H9 (cell line): ENCODE results near the gene MICOS13. TPM values are rescaled to one million over a fixed set of nuclear protein-coding genes. Genes with fewer than 3 reads are reported as not detected.

ENCODE experiments used
- DNase-seq: peaks from one replicate; pipeline ENCODE4 v3.0.0-alpha.2; 2017
- H2AFZ ChIP-seq: one replicate; pipeline ENCODE4 v1.6.1; 2013; ENCODE audit warnings: mild to moderate bottlenecking, low read length, control low read depth, moderate library complexity
- H2AK5ac ChIP-seq: 2 replicates; pipeline ENCODE4 v1.6.1; 2013; ENCODE audit warnings: low read length, control low read depth, mixed read lengths; ENCODE audit not compliant: insufficient read length
- H2BK120ac ChIP-seq: one replicate; pipeline ENCODE4 v1.6.1; 2013; ENCODE audit warnings: low read depth, mild to moderate bottlenecking, low read length, control low read depth, inconsistent platforms; ENCODE audit not compliant: poor library complexity, severe bottlenecking
- H2BK12ac ChIP-seq: 2 replicates; pipeline ENCODE4 v1.6.1; 2013; ENCODE audit warnings: low read length, control low read depth, mixed read lengths, low read depth; ENCODE audit not compliant: insufficient read length
- H2BK15ac ChIP-seq: 2 replicates; pipeline ENCODE4 v1.6.1; 2013; ENCODE audit warnings: low read depth, low read length, control low read depth
- H2BK20ac ChIP-seq: one replicate; pipeline ENCODE4 v1.6.1; 2013; ENCODE audit warnings: low read depth, mild to moderate bottlenecking, low read length, control low read depth, inconsistent platforms; ENCODE audit not compliant: poor library complexity, severe bottlenecking
- H2BK5ac ChIP-seq: 2 replicates; pipeline ENCODE4 v1.6.1; 2013; ENCODE audit warnings: low read length, control low read depth, mixed read lengths; ENCODE audit not compliant: insufficient read length
- H3K14ac ChIP-seq: 2 replicates; pipeline ENCODE4 v1.6.1; 2013; ENCODE audit warnings: low read length, control low read depth; ENCODE audit not compliant: insufficient read depth
- H3K18ac ChIP-seq: 2 replicates; pipeline ENCODE4 v1.6.1; 2013; ENCODE audit warnings: low read depth, mild to moderate bottlenecking, mixed read lengths, low read length, control low read depth; ENCODE audit not compliant: insufficient read length
- H3K23ac ChIP-seq: 2 replicates; pipeline ENCODE4 v1.6.1; 2013; ENCODE audit warnings: low read length, control low read depth, mixed read lengths, low read depth; ENCODE audit not compliant: insufficient read length
- H3K23me2 ChIP-seq: 2 replicates; pipeline ENCODE4 v1.6.1; 2013; ENCODE audit warnings: low read depth, mild to moderate bottlenecking, mixed read lengths, low read length, control low read depth; ENCODE audit not compliant: insufficient read length, poor library complexity, severe bottlenecking
- H3K27ac ChIP-seq: 2 replicates; pipeline ENCODE4 v1.5.1; 2013; ENCODE audit warnings: low read length, control low read depth, mixed read lengths, low read depth; ENCODE audit not compliant: insufficient read length
- H3K27me3 ChIP-seq: 2 replicates; pipeline ENCODE4 v1.6.1; 2013; ENCODE audit warnings: low read length, control low read depth, inconsistent platforms; ENCODE audit not compliant: insufficient read depth
- H3K4ac ChIP-seq: 2 replicates; pipeline ENCODE4 v1.6.1; 2013; ENCODE audit warnings: low read depth, mild to moderate bottlenecking, control low read depth, inconsistent platforms, low read length, moderate library complexity
- H3K4me1 ChIP-seq: 2 replicates; pipeline ENCODE4 v1.6.1; 2013; ENCODE audit warnings: low read length, control low read depth, inconsistent platforms; ENCODE audit not compliant: insufficient read depth
- H3K4me2 ChIP-seq: 2 replicates; pipeline ENCODE4 v1.6.1; 2013; ENCODE audit warnings: low read length, control low read depth, mixed read lengths; ENCODE audit not compliant: insufficient read length, insufficient read depth
- H3K56ac ChIP-seq: 2 replicates; pipeline ENCODE4 v1.6.1; 2013; ENCODE audit warnings: low read depth, mild to moderate bottlenecking, mixed read lengths, low read length, control low read depth; ENCODE audit not compliant: insufficient read length
- H3K79me1 ChIP-seq: 2 replicates; pipeline ENCODE4 v1.6.1; 2013; ENCODE audit warnings: low read depth, mild to moderate bottlenecking, moderate library complexity, low read length, control low read depth, inconsistent platforms; ENCODE audit not compliant: insufficient read depth, poor library complexity, severe bottlenecking
- H3K79me2 ChIP-seq: 2 replicates; pipeline ENCODE4 v1.6.1; 2013; ENCODE audit warnings: low read length, control low read depth, inconsistent platforms; ENCODE audit not compliant: insufficient read depth
- H3K9ac ChIP-seq: 2 replicates; pipeline ENCODE4 v1.6.1; 2013; ENCODE audit warnings: low read length, control low read depth, mixed read lengths; ENCODE audit not compliant: insufficient read length; ENCODE audit errors: extremely low read depth
- H3K9me3 ChIP-seq: one replicate; pipeline ENCODE4 v1.6.1; 2013; ENCODE audit warnings: low read depth, low read length, inconsistent platforms; ENCODE audit not compliant: control insufficient read depth
- H3T11ph ChIP-seq: one replicate; pipeline ENCODE4 v1.6.1; 2013; ENCODE audit warnings: mild to moderate bottlenecking, low read length, control low read depth, inconsistent platforms
- H4K20me1 ChIP-seq: one replicate; pipeline ENCODE4 v1.6.1; 2013; ENCODE audit not compliant: control insufficient read depth, insufficient read length, insufficient read depth
- H4K5ac ChIP-seq: 2 replicates; pipeline ENCODE4 v1.6.1; 2013; ENCODE audit warnings: low read depth, mild to moderate bottlenecking, mixed read lengths, low read length, control low read depth; ENCODE audit not compliant: insufficient read length
- H4K8ac ChIP-seq: replicated peaks from 2 replicates; pipeline ENCODE4 v1.6.1; 2013; ENCODE audit warnings: low read length, control low read depth, mixed read lengths, low read depth; ENCODE audit not compliant: insufficient read length
- H4K91ac ChIP-seq: 2 replicates; pipeline ENCODE4 v1.6.1; 2013; ENCODE audit warnings: low read depth, mild to moderate bottlenecking, moderate library complexity, mixed read lengths, low read length, control low read depth; ENCODE audit not compliant: insufficient read length
- H3K27ac Mint-ChIP-seq, 3 experiments: 2 replicates in 2 of 3; 3 replicates in 1 of 3; pipeline ENCODE4 v1.8.0; 2020 to 2021; ENCODE audit warnings: mixed read lengths in 3 of 3, mild to moderate bottlenecking in 1 of 3, moderate library complexity in 1 of 3
- H3K27me3 Mint-ChIP-seq: 2 replicates; pipeline ENCODE4 v1.8.0; 2021; ENCODE audit warnings: low read depth, mild to moderate bottlenecking, moderate library complexity, mixed read lengths
- H3K36me3 Mint-ChIP-seq, 3 experiments: 2 replicates in 2 of 3; 3 replicates in 1 of 3; pipeline ENCODE4 v1.8.0; 2020 to 2021; ENCODE audit warnings: low read depth in 3 of 3, mixed read lengths in 3 of 3; ENCODE audit not compliant: insufficient read depth in 1 of 3
- H3K4me1 Mint-ChIP-seq, 2 experiments: 2 replicates each; pipeline ENCODE4 v1.8.0; 2020; ENCODE audit warnings: mixed read lengths in 2 of 2
- H3K4me3 Mint-ChIP-seq, 2 experiments: 2 replicates in 1 of 2; 3 replicates in 1 of 2; pipeline ENCODE4 v1.8.0; 2020 to 2021; ENCODE audit warnings: mild to moderate bottlenecking in 2 of 2, mixed read lengths in 2 of 2, moderate library complexity in 1 of 2
- H3K9me3 Mint-ChIP-seq, 2 experiments: 2 replicates in 1 of 2; 3 replicates in 1 of 2; pipeline ENCODE4 v1.8.0; 2020; ENCODE audit warnings: mild to moderate bottlenecking in 2 of 2, mixed read lengths in 2 of 2, moderate library complexity in 1 of 2
- WGBS: extraction: QIAGEN DNeasy Blood & Tissue Kit; methylation state at CpG from one replicate; pipeline ENCODE4 v1.1.7; 2013; ENCODE audit warnings: missing lambda C conversion rate, low lambda C conversion rate, mixed read lengths; ENCODE audit not compliant: insufficient read length; ENCODE audit errors: extremely low coverage; 5-methylcytosine and 5-hydroxymethylcytosine counted together
- total RNA-seq: library from RNA; stranded (reverse); gene quantifications from 2 replicates; pipeline ENCODE4 v1.2.1, GENCODE V29; 2021
- TF ChIP-seq, protein P1 (sequence below): fragments of 200-600 bp; sonication (generic); conservative IDR thresholded peaks from 3 replicates; pipeline ENCODE4 v1.8.0; 2021; ENCODE audit warnings: antibody characterized with exemption, mild to moderate bottlenecking

The MICOS13 gene
- total RNA-seq, 1 experiment from 2014 or later: 23.8 TPM

- H3T11ph ChIP-seq: no peak overlapping the region
- no peak overlapping the region for H3K9ac ChIP-seq
- no peaks in the 10 kb centered on the region for H3K9me3 Mint-ChIP-seq
- no peak overlapping the region for H3K14ac ChIP-seq
- no peak overlapping the region for H3K4ac ChIP-seq
- no peak overlapping the region for H2BK15ac ChIP-seq
- H3K4me1 ChIP-seq: no peaks in the 10 kb centered on the region
- H4K8ac ChIP-seq: no peak overlapping the region
- H3K23ac ChIP-seq: no peak overlapping the region
- H3K4me2 ChIP-seq: no peak overlapping the region
- peak overlapping the region in 1 of 3 experiments; percentile 52; a peak in 3 of 7 replicates for H3K27ac Mint-ChIP-seq
- no CpG with 5 or more reads among the region's 4 CpGs for WGBS
- H3K27ac ChIP-seq: no peak overlapping the region
- no peak overlapping the region for H2BK12ac ChIP-seq
- TF ChIP-seq, protein P1, sequence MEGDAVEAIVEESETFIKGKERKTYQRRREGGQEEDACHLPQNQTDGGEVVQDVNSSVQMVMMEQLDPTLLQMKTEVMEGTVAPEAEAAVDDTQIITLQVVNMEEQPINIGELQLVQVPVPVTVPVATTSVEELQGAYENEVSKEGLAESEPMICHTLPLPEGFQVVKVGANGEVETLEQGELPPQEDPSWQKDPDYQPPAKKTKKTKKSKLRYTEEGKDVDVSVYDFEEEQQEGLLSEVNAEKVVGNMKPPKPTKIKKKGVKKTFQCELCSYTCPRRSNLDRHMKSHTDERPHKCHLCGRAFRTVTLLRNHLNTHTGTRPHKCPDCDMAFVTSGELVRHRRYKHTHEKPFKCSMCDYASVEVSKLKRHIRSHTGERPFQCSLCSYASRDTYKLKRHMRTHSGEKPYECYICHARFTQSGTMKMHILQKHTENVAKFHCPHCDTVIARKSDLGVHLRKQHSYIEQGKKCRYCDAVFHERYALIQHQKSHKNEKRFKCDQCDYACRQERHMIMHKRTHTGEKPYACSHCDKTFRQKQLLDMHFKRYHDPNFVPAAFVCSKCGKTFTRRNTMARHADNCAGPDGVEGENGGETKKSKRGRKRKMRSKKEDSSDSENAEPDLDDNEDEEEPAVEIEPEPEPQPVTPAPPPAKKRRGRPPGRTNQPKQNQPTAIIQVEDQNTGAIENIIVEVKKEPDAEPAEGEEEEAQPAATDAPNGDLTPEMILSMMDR: no peak
- no peak overlapping the region for H4K5ac ChIP-seq
- H3K27me3 ChIP-seq: no peaks in the 10 kb centered on the region
- no peak overlapping the region for H2BK5ac ChIP-seq
- no peak overlapping the region for H2AK5ac ChIP-seq
- H3K9me3 ChIP-seq: no peaks in the 10 kb centered on the region
- H3K79me2 ChIP-seq: peaks cover 6% of the 10 kb centered on the region; the same call in 1 of the 2 replicates
- no peak overlapping the region for H4K91ac ChIP-seq
- H2AFZ ChIP-seq: no peak overlapping the region
- H3K56ac ChIP-seq: no peak overlapping the region
- peaks cover 7% of the 10 kb centered on the region for H3K79me1 ChIP-seq
- no peak for DNase-seq
- no peaks in the 10 kb centered on the region for H3K23me2 ChIP-seq
- peaks cover 48 to 92% (median 87%) of the 10 kb centered on the region in 3 experiments; a peak in 6 of 7 replicates for H3K36me3 Mint-ChIP-seq
- H2BK20ac ChIP-seq: no peak overlapping the region
- H3K27me3 Mint-ChIP-seq: no peaks in the 10 kb centered on the region
- no peak overlapping the region for H3K4me3 Mint-ChIP-seq
- H3K18ac ChIP-seq: no peak overlapping the region
- no peaks in the 10 kb centered on the region for H3K4me1 Mint-ChIP-seq
- no peaks in the 10 kb centered on the region for H4K20me1 ChIP-seq
- no peak overlapping the region for H2BK120ac ChIP-seq
Observed at GRCh38 chr19:5646703-5647102, 33.6 kb downstream of the MICOS13 start.
